ENCODE data around the gene TCL1B.

DNA sequence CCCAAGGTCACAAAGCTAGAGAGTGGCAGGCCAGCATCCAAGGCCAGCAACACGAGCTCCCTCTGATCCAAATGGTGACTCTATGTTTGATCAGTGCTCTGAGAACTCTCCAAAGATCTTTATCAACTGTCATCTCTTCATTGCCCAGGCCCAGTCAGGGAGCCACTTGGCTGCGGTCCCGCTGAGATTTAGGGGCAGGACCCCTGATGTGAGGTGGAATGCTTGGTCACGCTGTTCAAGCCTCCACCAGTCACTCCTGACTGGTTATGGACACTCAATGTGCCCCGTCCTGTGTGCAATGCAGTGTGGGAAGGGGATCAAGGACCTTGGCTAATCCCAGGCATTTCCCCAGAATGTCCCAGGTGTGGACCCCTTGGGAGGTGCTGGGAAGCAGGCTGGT is 19.8 kb upstream of the TCL1B start:
- TF ChIP-seq, protein P1, sequence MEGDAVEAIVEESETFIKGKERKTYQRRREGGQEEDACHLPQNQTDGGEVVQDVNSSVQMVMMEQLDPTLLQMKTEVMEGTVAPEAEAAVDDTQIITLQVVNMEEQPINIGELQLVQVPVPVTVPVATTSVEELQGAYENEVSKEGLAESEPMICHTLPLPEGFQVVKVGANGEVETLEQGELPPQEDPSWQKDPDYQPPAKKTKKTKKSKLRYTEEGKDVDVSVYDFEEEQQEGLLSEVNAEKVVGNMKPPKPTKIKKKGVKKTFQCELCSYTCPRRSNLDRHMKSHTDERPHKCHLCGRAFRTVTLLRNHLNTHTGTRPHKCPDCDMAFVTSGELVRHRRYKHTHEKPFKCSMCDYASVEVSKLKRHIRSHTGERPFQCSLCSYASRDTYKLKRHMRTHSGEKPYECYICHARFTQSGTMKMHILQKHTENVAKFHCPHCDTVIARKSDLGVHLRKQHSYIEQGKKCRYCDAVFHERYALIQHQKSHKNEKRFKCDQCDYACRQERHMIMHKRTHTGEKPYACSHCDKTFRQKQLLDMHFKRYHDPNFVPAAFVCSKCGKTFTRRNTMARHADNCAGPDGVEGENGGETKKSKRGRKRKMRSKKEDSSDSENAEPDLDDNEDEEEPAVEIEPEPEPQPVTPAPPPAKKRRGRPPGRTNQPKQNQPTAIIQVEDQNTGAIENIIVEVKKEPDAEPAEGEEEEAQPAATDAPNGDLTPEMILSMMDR (IDR thresholded peaks at IDR 0.05; ENCODE audit: extremely low read depth in 1 of 2, insufficient read depth in 1 of 2, low read depth in 1 of 2, low read length in 2 of 2) = no peak
- TF ChIP-seq, protein P2, sequence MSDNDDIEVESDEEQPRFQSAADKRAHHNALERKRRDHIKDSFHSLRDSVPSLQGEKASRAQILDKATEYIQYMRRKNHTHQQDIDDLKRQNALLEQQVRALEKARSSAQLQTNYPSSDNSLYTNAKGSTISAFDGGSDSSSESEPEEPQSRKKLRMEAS (IDR thresholded peaks at IDR 0.05; ENCODE audit: insufficient read depth, insufficient read length) = no peak
- no peak for TF ChIP-seq POLR2A (IDR thresholded peaks at IDR 0.05; ENCODE audit: low read depth, low read length)
- no peak for TF ChIP-seq EZH2 (IDR thresholded peaks at IDR 0.05; ENCODE audit: borderline replicate concordance, low read depth, low read length, severe bottlenecking)
- TF ChIP-seq POLR2AphosphoS5 (IDR thresholded peaks at IDR 0.05; ENCODE audit: insufficient read depth, low read depth, low read length) = no peak
- no peak for TF ChIP-seq MYC (IDR thresholded peaks at IDR 0.05; ENCODE audit: low read depth, low read length)
- TF ChIP-seq JUN (IDR thresholded peaks at IDR 0.05; ENCODE audit: borderline replicate concordance, insufficient read depth, insufficient read length, low read depth) = no peak

All from endothelial cell of umbilical vein (primary cell).